GM12878 (cell line): ENCODE measurements around the gene PSMD8. TPM values are rescaled to one million over a fixed set of nuclear protein-coding genes. Genes with fewer than 3 reads are reported as not detected.

Experiments
- ATAC-seq: fragments of 200-7000 bp; cut with Tn5 transposase; 3 replicates; pipeline ENCODE4 v1.9.1; 2020; ENCODE audit warnings: mild to moderate bottlenecking, moderate library complexity
- BruUV-seq: library from RNA; stranded (reverse); fragments of 400-500 nt; replicated peaks from 2 replicates; lab custom pipeline; 2021; lab: Mats Ljungman, UMichigan
- CTCF ChIA-PET: fragments of 300-600 bp; sonication (Branson Sonifier 250); formaldehyde crosslinking; extraction: SDS; loops from one replicate; lab custom pipeline; 2021; ENCODE audit warnings: inconsistent platforms; lab: Yijun Ruan, JAX
- POLR2A ChIA-PET: fragments of 350-600 bp; formaldehyde crosslinking; extraction: SDS; loops from one replicate; lab custom pipeline; 2021; ENCODE audit warnings: inconsistent platforms; lab: Charles Lee
- RAD21 ChIA-PET: fragments of 300-600 bp; sonication (Branson Sonifier 250); formaldehyde crosslinking; loops from one replicate; lab custom pipeline; 2023; ENCODE audit warnings: antibody characterized with exemption; ENCODE audit not compliant: unreplicated experiment; lab: Charles Lee
- SMC1A ChIA-PET: fragments of 300-600 bp; sonication (Branson Sonifier 250); formaldehyde crosslinking; loops from one replicate; lab custom pipeline; 2023; ENCODE audit not compliant: unreplicated experiment, uncharacterized antibody; lab: Charles Lee
- DNase-seq: peaks from one replicate; pipeline ENCODE4 v3.0.0-alpha.2; 2011; ENCODE audit warnings: low read depth, low spot score
- FAIRE-seq: peaks from 3 replicates; lab custom pipeline; 2011; peaks lifted over from hg19 to GRCh38; lab: Jason Lieb, UNC
- H2AFZ ChIP-seq: 2 replicates; pipeline ENCODE4 v1.6.0; 2011; ENCODE audit warnings: low read depth, low read length, control low read depth; ENCODE audit not compliant: control insufficient read depth
- H3K27ac ChIP-seq: 2 replicates; pipeline ENCODE4 v1.5.1; 2011; ENCODE audit warnings: control low read depth; ENCODE audit not compliant: control insufficient read depth, insufficient read depth
- H3K27me3 ChIP-seq, 2 experiments: replicated peaks in 1 of 2; 2 replicates each; pipeline versions ENCODE4 v1.6.0 to v1.6.1; 2011; ENCODE audit warnings: low read length in 1 of 2; ENCODE audit not compliant: control insufficient read depth in 2 of 2, insufficient read depth in 2 of 2
- H3K36me3 ChIP-seq, 2 experiments: 2 replicates each; pipeline ENCODE4 v1.5.1; 2011; ENCODE audit warnings: low read length in 1 of 2; ENCODE audit not compliant: control insufficient read depth in 2 of 2, insufficient read depth in 2 of 2
- H3K4me1 ChIP-seq: 2 replicates; pipeline ENCODE4 v1.6.1; 2011; ENCODE audit warnings: mild to moderate bottlenecking, low read length, moderate library complexity, mixed read lengths; ENCODE audit not compliant: control insufficient read depth, insufficient read depth
- H3K4me2 ChIP-seq: 2 replicates; pipeline ENCODE4 v1.6.0; 2011; ENCODE audit warnings: control low read depth; ENCODE audit not compliant: control insufficient read depth, insufficient read depth
- H3K4me3 ChIP-seq: fragments of 200-600 bp; sonication (generic); 2 replicates; pipeline ENCODE4 v1.5.1; 2016
- H3K79me2 ChIP-seq: 2 replicates; pipeline ENCODE4 v1.6.0; 2011; ENCODE audit warnings: low read length; ENCODE audit not compliant: control insufficient read depth, insufficient read depth
- H3K9ac ChIP-seq: 2 replicates; pipeline ENCODE4 v1.8.0; 2011; ENCODE audit warnings: low read length, control low read depth, mixed read lengths; ENCODE audit not compliant: control insufficient read depth, insufficient read depth
- H3K9me3 ChIP-seq: replicated peaks from 3 replicates; pipeline ENCODE4 v1.5.1; 2011; ENCODE audit warnings: mild to moderate bottlenecking, low read length; ENCODE audit not compliant: control insufficient read depth, insufficient read depth
- H4K20me1 ChIP-seq: 2 replicates; pipeline ENCODE4 v1.6.0; 2011; ENCODE audit not compliant: control insufficient read depth, insufficient read depth
- BCL11A ChIP-seq: IDR thresholded peaks from 2 replicates; pipeline ENCODE4 v1.6.1; 2011; ENCODE audit warnings: low read depth, low read length
- BMI1 ChIP-seq: fragments of 450-650 bp; IDR thresholded peaks from 2 replicates; pipeline ENCODE4 v1.6.1; 2016; ENCODE audit warnings: mild to moderate bottlenecking, moderate library complexity, borderline replicate concordance
- FOS ChIP-seq: IDR thresholded peaks from 3 replicates; pipeline ENCODE4 v1.6.1; 2011; ENCODE audit warnings: borderline replicate concordance; ENCODE audit not compliant: insufficient read length; ENCODE audit errors: extremely low read depth
- FOXM1 ChIP-seq: IDR thresholded peaks from 2 replicates; pipeline ENCODE4 v1.6.1; 2012; ENCODE audit warnings: low read depth, mild to moderate bottlenecking, inconsistent platforms, low read length, moderate library complexity
- LARP7 ChIP-seq: fragments of 450-650 bp; IDR thresholded peaks from 2 replicates; pipeline ENCODE4 v1.6.1; 2017; ENCODE audit warnings: mild to moderate bottlenecking
- MTA2 ChIP-seq: fragments of 450-650 bp; IDR thresholded peaks from 2 replicates; pipeline ENCODE4 v1.6.1; 2016; ENCODE audit warnings: low read depth, mild to moderate bottlenecking, moderate library complexity
- NR2C1 ChIP-seq: fragments of 450-650 bp; IDR thresholded peaks from 2 replicates; pipeline ENCODE4 v1.6.1; 2017; ENCODE audit warnings: antibody characterized with exemption, mild to moderate bottlenecking, moderate library complexity
- NR2F1 ChIP-seq: fragments of 450-650 bp; conservative IDR thresholded peaks from 2 replicates; pipeline ENCODE4 v1.6.1; 2017; ENCODE audit warnings: mild to moderate bottlenecking
- NRF1 ChIP-seq: conservative IDR thresholded peaks from 2 replicates; pipeline ENCODE4 v1.6.1; 2011; ENCODE audit warnings: mild to moderate bottlenecking, low read depth, low read length, improper control_type of control experiment
- PAX8 ChIP-seq: fragments of 450-650 bp; IDR thresholded peaks from 2 replicates; pipeline ENCODE4 v1.6.1; 2017; ENCODE audit warnings: mild to moderate bottlenecking, moderate library complexity
- RAD21 ChIP-seq: IDR thresholded peaks from 2 replicates; pipeline ENCODE4 v1.6.1; 2011; ENCODE audit warnings: mild to moderate bottlenecking, low read depth, low read length, moderate library complexity; ENCODE audit not compliant: insufficient read depth
- SMARCA5 ChIP-seq: fragments of 450-650 bp; IDR thresholded peaks from 2 replicates; pipeline ENCODE4 v1.6.1; 2017; ENCODE audit warnings: mild to moderate bottlenecking
- STAT1 ChIP-seq: fragments of 450-650 bp; conservative IDR thresholded peaks from 2 replicates; pipeline ENCODE4 v1.6.1; 2014; ENCODE audit warnings: antibody characterized with exemption, mild to moderate bottlenecking
- SUPT20H ChIP-seq: IDR thresholded peaks from 2 replicates; pipeline ENCODE4 v1.6.1; 2011; ENCODE audit warnings: low read depth, mild to moderate bottlenecking, low read length, moderate library complexity, borderline replicate concordance; ENCODE audit not compliant: control insufficient read depth
- WRNIP1 ChIP-seq: IDR thresholded peaks from 2 replicates; pipeline ENCODE4 v1.6.1; 2011; ENCODE audit warnings: low read depth, low read length, improper control_type of control experiment, borderline replicate concordance
- ZNF217 ChIP-seq: fragments of 450-650 bp; IDR thresholded peaks from 2 replicates; pipeline ENCODE4 v1.6.1; 2017; ENCODE audit warnings: antibody characterized with exemption, mild to moderate bottlenecking
- WGBS: methylation state at CpG from one replicate; pipeline ENCODE4 v1.1.6; 2016; ENCODE audit warnings: low lambda C conversion rate; ENCODE audit not compliant: insufficient replicate concordance, insufficient coverage; ENCODE audit errors: missing lambda C conversion rate; 5-methylcytosine and 5-hydroxymethylcytosine counted together
- in situ Hi-C: fragments of 300-500 bp; cut with MboI; formaldehyde crosslinking; loops from 9 replicates; pipeline ENCODE4 v1.14.3; 2018; ENCODE audit warnings: mixed read lengths
- intact Hi-C: fragments of 100-400 bp; cut with micrococcal nuclease; formaldehyde crosslinking; loops from one replicate; pipeline ENCODE4 v1.14.2; 2022; ENCODE audit not compliant: unreplicated experiment
- polyA plus RNA-seq, 11 experiments: library from polyadenylated mRNA; depleted of rRNA in 4 of 11; unstranded in 6 of 11; stranded (reverse) in 5 of 11; fragments of >200 nt; fragmentation: Nextera tagmentation in 4 of 11; fragmentation: Illumina TruSeq in 1 of 11; extraction: Ambion mirVana in 4 of 11; extraction: Trizol in 1 of 11; gene quantifications; 1 replicate in 1 of 11; 2 replicates in 10 of 11; pipeline versions ENCODE4 v1.2.1 to v1.2.3, GENCODE V29; 2011 to 2016; ENCODE audit warnings: inconsistent platforms in 2 of 11, missing spikeins in 2 of 11, low read depth in 1 of 11
- total RNA-seq, 4 experiments: library from RNA; depleted of rRNA in 3 of 4; stranded (reverse); fragments of >200 nt in 3 of 4; fragmentation: Illumina TruSeq in 1 of 4; extraction: Trizol in 1 of 4; gene quantifications; 2 replicates each; pipeline versions ENCODE4 v1.2.1 to v1.2.3, GENCODE V29; 2013 to 2021
- TF ChIP-seq, protein P1 (sequence below): IDR thresholded peaks from 2 replicates; pipeline ENCODE4 v1.6.1; 2011; ENCODE audit warnings: mild to moderate bottlenecking, low read depth, low read length, moderate library complexity; ENCODE audit not compliant: insufficient replicate concordance

The PSMD8 gene
- total and polyA plus RNA-seq, 10 of the 15 experiments (the other 5 are each of a cell fraction or from before 2014, with no cell fraction given) = 81.2 to 409 (median 268) TPM

DNA sequence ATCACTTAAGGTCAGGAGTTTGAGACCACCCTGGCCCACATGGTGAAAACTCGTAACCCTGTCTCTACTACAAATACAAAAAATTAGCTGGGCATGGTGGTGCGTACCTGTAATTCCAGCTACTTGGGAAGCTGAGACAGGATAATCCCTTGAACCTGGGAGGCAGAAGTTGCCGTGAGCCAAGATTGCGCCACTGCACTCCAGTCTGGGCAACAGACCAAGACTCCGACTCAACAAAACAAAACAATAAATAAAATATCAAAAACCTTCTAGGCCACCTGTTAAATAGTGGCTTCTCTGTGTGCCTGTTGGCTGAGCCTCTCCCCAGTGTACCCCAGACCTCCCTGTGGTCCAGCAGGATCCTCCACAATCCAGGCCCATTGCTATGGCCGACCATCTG is 3.3 kb upstream of the PSMD8 start:
- H3K79me2 ChIP-seq = peaks cover 15% of the 10 kb centered on the region
- in situ Hi-C loops (loop anchor here (5.0 kb wide), 1 partner anchor 34 kb away; the partner anchor contains the start of gene CATSPERG), intact Hi-C loops (no loop called here)
- BruUV-seq = no TSS peak
- H3K4me3 ChIP-seq = no peak overlapping the region
- H3K36me3 ChIP-seq = peaks cover 0 to 3% of the 10 kb centered on the region in 2 experiments; a peak in 1 of 4 replicates
- no peak overlapping the region for H2AFZ ChIP-seq
- FAIRE-seq (no peak), ATAC-seq (no peak), DNase-seq (no peak)
- POLR2A ChIA-PET = no interaction called here
- TF ChIP-seq SMARCA5 (no peak), BMI1 (no peak), RAD21 (no peak), FOS (no peak), PAX8 (no peak), STAT1 (no peak), LARP7 (no peak), NR2F1 (no peak), FOXM1 (no peak), NRF1 (no peak), NR2C1 (no peak), WRNIP1 (no peak), MTA2 (no peak), SUPT20H (no peak), ZNF217 (no peak), BCL11A (no peak)
- TF ChIP-seq, protein P1, sequence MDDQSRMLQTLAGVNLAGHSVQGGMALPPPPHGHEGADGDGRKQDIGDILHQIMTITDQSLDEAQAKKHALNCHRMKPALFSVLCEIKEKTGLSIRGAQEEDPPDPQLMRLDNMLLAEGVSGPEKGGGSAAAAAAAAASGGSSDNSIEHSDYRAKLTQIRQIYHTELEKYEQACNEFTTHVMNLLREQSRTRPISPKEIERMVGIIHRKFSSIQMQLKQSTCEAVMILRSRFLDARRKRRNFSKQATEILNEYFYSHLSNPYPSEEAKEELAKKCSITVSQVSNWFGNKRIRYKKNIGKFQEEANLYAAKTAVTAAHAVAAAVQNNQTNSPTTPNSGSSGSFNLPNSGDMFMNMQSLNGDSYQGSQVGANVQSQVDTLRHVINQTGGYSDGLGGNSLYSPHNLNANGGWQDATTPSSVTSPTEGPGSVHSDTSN = no peak
- H4K20me1 ChIP-seq = no peaks in the 10 kb centered on the region
- WGBS = 50% methylated on average over 6 of the region's 6 CpGs
- peaks cover 0 to 2% of the 10 kb centered on the region in 2 experiments; a peak in 1 of 4 replicates for H3K27me3 ChIP-seq
- H3K4me1 ChIP-seq = peaks cover 6% of the 10 kb centered on the region
- CTCF ChIA-PET = no interaction called here
- no peaks in the 10 kb centered on the region for H3K9me3 ChIP-seq
- no peak overlapping the region for H3K4me2 ChIP-seq
- H3K27ac ChIP-seq = no peak overlapping the region
- SMC1A ChIA-PET = no interaction called here
- H3K9ac ChIP-seq = no peak overlapping the region
- RAD21 ChIA-PET = no interaction called here
